Measurements from ENCODE around the gene CCNYL1.
"Not testable (repeated sequence)": the region's sequence is repeated elsewhere in the genome, so short reads cannot be mapped to it uniquely, and the experiment has no call there.

DNA sequence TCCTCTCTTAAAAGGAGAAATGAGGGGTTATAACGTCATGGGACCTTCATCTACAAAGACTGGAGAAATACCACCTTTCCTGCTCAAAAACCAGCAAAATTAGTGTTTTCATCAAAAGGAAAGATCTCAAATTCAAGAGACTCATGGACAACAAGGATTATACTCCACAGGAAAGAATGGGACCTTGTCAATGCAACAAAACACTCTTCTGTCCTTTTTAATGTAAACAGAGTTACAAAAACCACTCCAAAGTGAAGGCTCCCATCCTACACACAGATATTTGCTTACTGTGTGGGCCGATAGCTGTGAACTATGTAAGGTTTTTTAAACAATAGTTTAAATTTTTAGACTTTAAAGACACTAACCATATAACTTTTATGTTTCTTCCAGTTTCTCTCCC is 42.2 kb downstream of the CCNYL1 start:
- not testable (repeated sequence) for TF ChIP-seq CTCF, POLR2A, POLR2AphosphoS5, EP300 (IDR thresholded peaks at IDR 0.05)
